ENCODE results near the gene FAM180A.
"Not testable (repeated sequence)": the region's sequence is repeated elsewhere in the genome, so short reads cannot be mapped to it uniquely, and the experiment has no call there.

The FAM180A gene

GRCh38 chr7:135771051-135771450 is 22.4 kb upstream of the FAM180A start:
- no peak for DNase-seq

DNA sequence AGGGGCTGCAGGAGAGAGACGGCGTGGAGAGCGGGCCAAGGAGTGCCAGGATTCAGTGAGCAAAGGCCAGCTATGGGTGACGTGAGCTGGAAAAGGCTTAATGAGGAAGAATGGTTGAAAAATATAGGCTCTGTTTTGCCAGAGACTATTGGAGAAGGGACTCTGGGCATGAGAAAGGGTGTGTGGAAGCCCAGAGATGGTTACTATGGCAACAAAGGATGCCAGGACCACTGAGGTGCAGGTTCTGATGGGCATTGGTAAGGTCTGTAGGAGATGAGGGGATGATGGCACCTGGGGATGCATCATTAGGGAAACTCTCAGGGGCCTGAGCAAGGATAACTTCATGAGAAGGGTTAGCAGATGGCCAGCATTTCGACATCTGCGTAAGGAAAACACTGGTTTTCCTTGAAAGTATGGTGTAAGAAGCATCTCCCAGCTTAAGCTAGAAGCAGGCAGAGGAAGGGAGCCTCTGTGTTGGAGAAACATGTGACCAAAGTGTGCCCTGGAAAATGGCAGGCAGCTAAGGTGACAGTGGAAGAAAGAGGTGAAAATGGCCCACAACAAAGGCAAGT is 21.6 kb upstream of the FAM180A start:
- DNase-seq = no peak

- DNase-seq = no peak
These were observed 20.6 kb upstream of the FAM180A start for GRCh38 chr7:135769005-135769802.

DNA sequence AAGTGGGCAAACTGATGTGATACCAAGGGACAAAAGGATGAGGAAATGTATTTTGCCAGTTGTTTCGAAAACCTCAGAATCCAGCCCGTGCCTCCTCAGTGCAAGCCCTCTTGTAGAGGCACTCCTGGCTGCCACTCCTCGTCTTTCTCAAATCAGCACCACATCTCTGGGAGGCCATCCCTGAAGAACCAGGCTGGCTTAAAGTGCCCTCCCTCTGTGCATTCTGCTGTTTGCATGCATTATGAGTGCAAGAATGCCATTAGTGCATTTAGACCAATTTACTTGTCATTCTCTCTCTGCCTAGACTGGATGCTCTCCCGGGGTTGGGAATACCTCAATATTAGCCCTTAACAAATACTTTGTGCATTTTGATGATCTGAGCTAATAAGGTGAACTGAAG is 19.9 kb upstream of the FAM180A start:
- no peak for DNase-seq

DNA sequence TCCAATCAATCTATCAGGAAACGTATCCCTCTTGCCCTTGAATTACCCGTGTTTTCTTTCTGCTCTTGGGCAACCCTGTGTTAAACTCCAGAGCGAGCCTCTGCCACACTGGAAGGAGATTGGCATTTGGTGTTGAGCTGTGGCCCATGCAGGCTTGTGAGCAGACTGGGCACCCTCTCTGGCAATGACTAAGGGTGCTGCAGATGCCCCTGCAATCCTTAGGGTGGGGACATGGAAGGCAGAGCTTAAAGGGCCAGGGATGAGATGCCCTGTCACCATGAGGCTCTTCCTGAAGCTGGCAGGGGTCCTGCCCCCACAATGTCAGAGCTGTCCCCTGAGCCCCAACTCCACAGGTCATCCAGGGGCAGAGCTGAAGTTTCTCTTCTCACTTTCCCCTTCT is 19.5 kb upstream of the FAM180A start:
- no peak for DNase-seq

GRCh38 chr7:135763261-135763660 is 14.6 kb upstream of the FAM180A start:
- no peak for DNase-seq

DNA sequence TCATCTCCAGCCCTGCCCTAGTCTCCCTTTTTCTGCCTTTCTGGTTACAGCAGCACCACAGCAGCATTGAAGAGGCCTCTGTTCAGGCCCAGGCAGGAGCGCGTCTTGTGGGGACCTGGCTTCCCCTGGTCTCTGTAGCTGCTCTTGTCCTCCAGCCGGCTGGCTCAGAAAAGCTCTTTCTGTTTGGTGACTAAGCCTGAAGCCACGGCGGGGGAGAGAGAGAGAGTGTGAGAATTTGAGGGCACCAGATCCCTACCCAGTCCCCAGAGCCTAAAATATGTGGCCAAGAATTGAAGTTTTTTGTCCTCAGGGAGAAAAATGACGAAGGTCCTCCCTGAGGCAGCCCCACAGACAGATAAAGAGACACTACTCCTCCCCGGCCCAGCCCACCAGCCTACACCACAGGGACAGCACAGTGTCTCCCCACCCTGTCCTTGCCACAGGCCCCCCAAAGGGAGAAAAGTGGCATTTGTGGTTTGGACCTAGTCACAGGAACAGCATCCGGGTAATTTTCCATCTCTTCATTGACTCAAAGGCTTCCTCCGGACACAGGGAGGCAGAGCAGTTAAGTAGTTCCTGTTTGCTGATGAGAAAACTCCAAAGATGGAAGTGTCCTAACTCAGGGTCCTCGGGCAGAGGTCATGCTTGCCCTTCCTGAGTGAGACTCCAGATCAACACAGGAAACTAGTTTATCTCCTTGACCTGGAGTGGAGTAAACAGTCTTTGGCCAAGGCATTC is 13.3 kb upstream of the FAM180A start:
- DNase-seq = no peak

DNA sequence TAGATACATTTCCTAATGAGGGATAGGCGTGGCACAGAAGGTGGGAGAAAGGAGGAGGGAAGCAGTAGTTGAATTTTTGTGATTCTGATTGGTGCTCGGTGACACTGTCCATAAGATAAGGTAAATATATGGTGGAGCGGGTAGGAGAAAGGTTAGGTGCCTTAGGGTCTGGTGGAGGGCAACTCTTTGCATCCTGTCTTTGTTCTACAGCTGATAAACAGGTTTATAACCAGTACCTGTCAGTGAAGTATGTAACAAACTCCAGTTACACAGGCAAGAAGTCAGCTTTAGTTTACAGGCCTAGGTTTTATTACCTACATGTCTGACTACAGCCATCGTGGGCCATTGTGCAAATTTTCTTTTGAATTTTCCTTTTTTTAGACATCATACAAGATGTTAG is 10.9 kb upstream of the FAM180A start:
- DNase-seq = no peak

DNA sequence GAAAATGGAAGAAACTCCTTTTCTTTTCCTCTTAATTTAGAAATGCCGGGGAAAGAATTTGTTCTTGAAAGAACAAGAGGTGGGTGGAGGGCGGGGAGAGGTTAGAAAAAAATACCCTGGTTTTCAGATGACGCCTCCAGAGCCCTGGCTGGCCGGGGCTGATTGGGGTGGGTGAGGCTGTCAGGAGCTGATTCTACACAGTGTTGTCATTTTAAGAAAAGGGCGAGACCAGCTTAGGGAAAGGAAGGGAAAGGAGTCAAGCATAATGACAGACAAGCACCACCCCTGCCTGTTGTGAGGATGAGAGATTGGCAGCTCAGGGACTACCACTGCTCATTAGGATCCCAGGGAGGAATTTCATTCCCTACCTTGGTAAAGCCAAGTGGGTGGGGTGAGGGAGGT is 9.9 kb upstream of the FAM180A start:
- no peak for DNase-seq

GRCh38 chr7:135757719-135758411 is 9.3 kb upstream of the FAM180A start:
- DNase-seq = no peak

DNA sequence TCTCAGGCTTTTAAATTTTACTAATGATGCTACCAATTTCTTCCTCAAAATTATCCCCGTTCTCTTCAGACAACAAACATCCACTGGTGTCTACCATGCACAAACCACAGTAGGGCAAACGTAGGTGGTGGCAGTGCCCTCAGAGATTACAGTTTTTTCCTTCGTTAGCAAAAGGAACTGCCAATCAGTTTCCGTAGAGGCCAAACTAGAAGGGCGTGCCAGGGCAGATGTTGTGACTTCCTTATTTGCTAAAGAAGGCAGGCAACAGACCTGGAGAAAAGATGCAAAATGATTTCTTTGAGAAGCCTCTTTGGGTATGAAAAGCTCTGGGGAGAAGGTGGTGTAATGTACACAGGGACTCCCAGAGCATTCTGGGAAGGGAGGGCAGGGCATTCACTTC is 7.6 kb upstream of the FAM180A start:
- DNase-seq = no peak

DNA sequence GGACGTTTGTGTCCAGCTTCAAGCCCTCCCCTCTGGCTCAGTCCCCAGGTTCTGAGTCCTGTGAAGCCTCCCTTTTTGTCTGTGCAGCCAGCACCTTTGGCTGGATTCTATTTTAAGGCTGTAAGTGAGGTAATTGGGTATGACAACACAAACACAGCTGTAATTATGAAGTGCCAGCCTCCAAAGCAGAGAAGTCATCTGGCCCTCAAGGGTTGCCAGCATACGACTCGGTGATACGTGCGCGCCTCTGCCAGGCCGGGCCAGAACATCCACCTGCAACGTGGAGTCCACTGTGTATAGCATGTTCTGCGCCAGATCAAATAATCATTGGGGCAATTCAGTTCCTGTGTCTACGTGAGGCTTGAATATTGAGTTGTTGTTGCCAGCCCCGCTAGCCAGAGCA is 6.7 kb upstream of the FAM180A start:
- DNase-seq = no peak

- no peak for DNase-seq
These were observed 5.2 kb upstream of the FAM180A start for GRCh38 chr7:135753616-135754413.

- no peak for DNase-seq
These were observed 1.2 kb downstream of the FAM180A start for GRCh38 chr7:135747366-135747765.

GRCh38 chr7:135745703-135746312 is 2.8 kb downstream of the FAM180A start:
- no peak for DNase-seq

GRCh38 chr7:135744938-135745702 is 3.5 kb downstream of the FAM180A start:
- no peak for DNase-seq

DNA sequence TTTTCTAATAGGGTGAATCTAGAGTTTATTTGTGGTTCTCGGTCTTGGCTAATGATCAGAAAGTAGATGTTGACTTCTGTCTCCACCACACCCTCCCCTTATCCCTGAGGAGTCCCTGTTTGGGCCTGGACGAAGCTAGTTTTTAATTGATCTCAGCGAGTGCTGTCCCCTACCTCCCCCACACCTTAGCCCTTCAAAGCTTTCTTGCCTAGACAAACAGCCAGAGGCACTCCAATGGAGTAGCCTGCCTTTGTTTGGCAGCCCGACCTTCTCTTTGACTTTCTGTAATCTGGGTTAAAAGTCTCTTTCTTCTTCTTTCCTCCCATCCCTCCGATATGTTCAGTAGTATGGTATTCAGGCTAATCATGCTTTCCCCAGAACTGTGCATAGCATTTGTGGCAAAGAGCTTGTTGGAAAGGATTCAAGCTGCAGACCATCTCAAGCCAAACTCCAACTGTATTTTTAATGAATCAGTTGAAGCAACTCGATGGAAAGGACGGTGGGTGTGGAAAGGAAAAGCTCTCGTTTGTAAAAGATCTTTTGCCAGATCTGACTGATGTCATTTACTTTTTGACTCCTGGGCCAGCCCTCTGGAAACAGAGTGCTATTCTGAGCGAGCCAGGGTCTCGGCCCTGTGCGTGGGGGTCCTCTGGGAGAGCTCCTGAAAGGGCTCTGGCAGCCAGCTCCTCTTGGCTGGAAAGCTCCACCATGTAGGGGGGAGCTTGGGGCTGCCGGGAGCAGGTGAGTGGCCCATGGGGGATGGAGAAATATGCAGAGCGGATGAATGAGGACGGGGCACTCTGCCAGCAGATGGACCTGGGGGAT is 4.5 kb downstream of the FAM180A start:
- DNase-seq = no peak

DNA sequence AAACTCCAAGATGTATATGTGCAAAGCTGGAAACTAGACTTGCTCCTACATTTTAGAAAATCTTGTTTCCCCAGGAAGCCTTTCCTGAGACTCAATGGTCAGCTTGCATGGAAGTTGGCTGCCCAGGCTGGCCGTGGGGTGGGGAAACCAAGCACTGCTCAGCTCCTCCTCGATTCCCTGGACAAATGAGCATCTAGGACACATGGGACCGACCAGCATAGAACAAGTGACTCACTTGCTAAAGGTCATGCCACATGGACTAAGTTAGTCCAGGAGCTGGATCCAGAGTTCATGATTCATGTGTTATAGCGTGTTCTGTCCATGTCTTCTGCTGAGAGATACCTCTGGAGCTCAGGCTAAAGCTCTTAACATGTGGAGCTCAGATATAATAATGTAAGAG is 6.2 kb downstream of the FAM180A start:
- no peak for DNase-seq

DNA sequence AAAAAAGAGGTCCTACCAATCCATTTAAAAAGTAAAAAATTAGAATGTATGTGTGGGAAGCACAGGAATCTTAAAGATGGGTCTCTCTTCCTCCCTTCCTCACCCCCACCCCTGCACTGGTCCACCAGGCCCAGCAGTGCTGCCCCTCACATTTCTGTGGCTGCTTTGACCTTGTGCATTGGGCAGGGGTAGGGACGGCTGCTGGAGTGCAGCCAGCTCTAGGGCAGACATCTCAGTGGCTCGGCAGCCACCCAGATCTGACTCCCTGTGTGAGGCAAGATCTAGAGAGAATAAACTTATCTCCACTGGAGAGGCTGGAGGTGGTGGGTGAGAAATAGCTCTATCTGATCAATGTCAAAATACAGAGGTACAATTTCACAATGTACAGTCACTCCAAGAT is 6.7 kb downstream of the FAM180A start:
- DNase-seq = no peak

- DNase-seq = no peak
These were observed 7.7 kb downstream of the FAM180A start for GRCh38 chr7:135740889-135741288.

DNA sequence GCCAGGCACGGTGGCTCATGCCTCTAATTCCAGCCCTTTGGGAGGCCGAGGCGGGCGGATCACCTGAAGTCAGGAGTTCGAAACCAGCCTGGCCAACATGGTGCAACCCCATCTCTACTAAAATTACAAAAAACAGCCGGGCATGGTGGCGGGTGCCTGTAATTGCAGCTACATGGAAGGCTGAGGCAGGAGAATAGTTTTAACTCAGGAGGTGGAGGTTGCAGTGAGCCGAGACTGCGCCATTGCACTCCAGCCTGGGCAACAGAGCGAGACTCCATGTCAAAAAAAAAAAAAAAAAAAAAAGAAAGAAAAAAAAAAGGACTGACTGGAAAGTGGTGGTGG is 11.3 kb downstream of the FAM180A start:
- not testable (repeated sequence) for DNase-seq

Data from activated effector memory CD4-positive, alpha-beta T cell treated with Interleukin-2 at 50 U/mL for 16 hours (primary cell).